Natural killer cell (primary cell): ENCODE data around the gene MDH2. TPM values are rescaled to one million over a fixed set of nuclear protein-coding genes. Genes with fewer than 3 reads are reported as not detected.
A peak's percentile ranks its signal among the peaks of the same experiment; 100 is the strongest.
"Not testable (repeated sequence)": the region's sequence is repeated elsewhere in the genome, so short reads cannot be mapped to it uniquely, and the experiment has no call there.

ENCODE experiments used
- ATAC-seq, 3 donors: fragments of 150-1000 bp in 2 of 3; fragments of 200-7000 bp in 1 of 3; cut with Tn5 transposase; 1 replicate in 1 of 3; 2 replicates in 2 of 3; pipeline ENCODE4 v1.10.0; 2021; ENCODE audit warnings: mild to moderate bottlenecking in 2 of 3, moderate library complexity in 2 of 3
- DNase-seq, 2 donors: peaks; one replicate each; pipeline versions ENCODE4 v3.0.0 to v3.0.0-alpha.2; 2013 to 2021; ENCODE audit warnings: mixed read lengths in 1 of 2
- H3K27ac ChIP-seq: one replicate; pipeline ENCODE4 v1.5.1; 2013; ENCODE audit warnings: mild to moderate bottlenecking, low read length
- H3K27me3 ChIP-seq: one replicate; pipeline ENCODE4 v1.6.1; 2013; ENCODE audit warnings: low read length; ENCODE audit not compliant: control insufficient read depth, insufficient read depth
- H3K36me3 ChIP-seq: one replicate; pipeline ENCODE4 v1.6.1; 2013; ENCODE audit warnings: low read length; ENCODE audit not compliant: control insufficient read depth, insufficient read depth
- H3K4me1 ChIP-seq: one replicate; pipeline ENCODE4 v1.6.1; 2013; ENCODE audit warnings: low read length; ENCODE audit not compliant: control insufficient read depth, insufficient read depth
- H3K4me3 ChIP-seq: one replicate; pipeline ENCODE4 v1.5.1; 2013; ENCODE audit warnings: low read length
- H3K9me3 ChIP-seq: one replicate; pipeline ENCODE4 v1.6.1; 2013; ENCODE audit warnings: low read length; ENCODE audit not compliant: control insufficient read depth, insufficient read depth
- H3K27ac Mint-ChIP-seq, 2 donors: one replicate each; pipeline ENCODE4 v1.8.0; 2022; ENCODE audit warnings: mild to moderate bottlenecking in 2 of 2, mixed read lengths in 2 of 2, moderate library complexity in 1 of 2
- H3K27me3 Mint-ChIP-seq, 2 donors: one replicate each; pipeline ENCODE4 v1.8.0; 2022; ENCODE audit warnings: low read depth in 2 of 2, mixed read lengths in 2 of 2
- H3K36me3 Mint-ChIP-seq: one replicate; pipeline ENCODE4 v1.8.0; 2022; ENCODE audit warnings: mixed read lengths
- H3K4me1 Mint-ChIP-seq, 2 donors: one replicate each; pipeline ENCODE4 v1.8.0; 2022; ENCODE audit warnings: mixed read lengths in 2 of 2
- H3K4me3 Mint-ChIP-seq: one replicate; pipeline ENCODE4 v1.8.0; 2022; ENCODE audit warnings: mild to moderate bottlenecking, moderate library complexity, mixed read lengths
- H3K9me3 Mint-ChIP-seq, 2 donors: one replicate each; pipeline ENCODE4 v1.8.0; 2022; ENCODE audit warnings: mixed read lengths in 2 of 2
- CTCF ChIP-seq: fragments of 200-600 bp; IDR thresholded peaks from one replicate; pipeline ENCODE4 v1.8.0; 2022; ENCODE audit warnings: antibody characterized with exemption
- WGBS: methylation state at CpG from one replicate; pipeline ENCODE4 v1.1.7; 2013; ENCODE audit warnings: missing lambda C conversion rate; ENCODE audit not compliant: insufficient coverage; 5-methylcytosine and 5-hydroxymethylcytosine counted together
- intact Hi-C: fragments of 100-400 bp; cut with micrococcal nuclease; formaldehyde crosslinking; loops from one replicate; pipeline ENCODE4 v1.14.2; 2022
- total RNA-seq, 4 donors: library from RNA; stranded (reverse); fragments of 120-200 nt in 1 of 4; gene quantifications; one replicate each; pipeline versions ENCODE4 v1.2.3 to v1.2.4, GENCODE V29; 2013 to 2022

MDH2 gene
- total RNA-seq, 3 donors from 2014 or later (not counting 1 experiment from before 2014, with no cell fraction given), result 75.9 to 95.0 (median 93.9) TPM

GRCh38 chr7:76009672-76010600 is 38.0 kb upstream of the MDH2 start:
- Mint-ChIP-seq H3K27me3 (no peaks in the 10 kb centered on the region), H3K4me3 (peak overlapping the region; percentile 75), H3K9me3 (no peaks in the 10 kb centered on the region), H3K27ac (peak overlapping the region; percentile 82 to 91), H3K36me3 (no peaks in the 10 kb centered on the region), H3K4me1 (peaks cover 22 to 24% of the 10 kb centered on the region in 2 donors)
- Histone ChIP-seq H3K9me3 (no peaks in the 10 kb centered on the region), H3K36me3 (peaks cover 13% of the 10 kb centered on the region), H3K27me3 (no peaks in the 10 kb centered on the region), H3K4me1 (peaks cover 28% of the 10 kb centered on the region), H3K4me3 (no peak overlapping the region), H3K27ac (peak overlapping the region; percentile 9)
- intact Hi-C loops, result no loop called here
- ATAC-seq (no peak), DNase-seq (no peak)
- 94% methylated on average over 11 of the region's 11 CpGs for WGBS
- TF ChIP-seq CTCF, result no peak

GRCh38 chr7:76011442-76011861 is 36.5 kb upstream of the MDH2 start:
- ATAC-seq (no peak), DNase-seq (no peak)
- intact Hi-C loops, result no loop called here
- Mint-ChIP-seq H3K36me3 (peaks cover 6% of the 10 kb centered on the region), H3K27me3 (no peaks in the 10 kb centered on the region), H3K27ac (no peak overlapping the region), H3K9me3 (no peaks in the 10 kb centered on the region), H3K4me1 (peaks cover 22 to 24% of the 10 kb centered on the region in 2 donors), H3K4me3 (no peak overlapping the region)
- H3K36me3 ChIP-seq, result peaks cover 9% of the 10 kb centered on the region
- no peaks in the 10 kb centered on the region for H3K27me3 ChIP-seq
- H3K4me1 ChIP-seq, result peaks cover 28% of the 10 kb centered on the region
- no peak overlapping the region for H3K4me3 ChIP-seq
- TF ChIP-seq CTCF, result no peak
- 85% methylated on average over 8 of the region's 8 CpGs for WGBS
- H3K27ac ChIP-seq, result no peak overlapping the region
- no peaks in the 10 kb centered on the region for H3K9me3 ChIP-seq

GRCh38 chr7:76016191-76016947 is 31.5 kb upstream of the MDH2 start:
- H3K27ac ChIP-seq, result no peak overlapping the region
- no peak for TF ChIP-seq CTCF
- WGBS, result 88% methylated on average over 3 of the region's 13 CpGs
- Mint-ChIP-seq H3K4me3 (no peak overlapping the region), H3K4me1 (peaks cover 0 to 7% of the 10 kb centered on the region in 2 donors), H3K9me3 (no peaks in the 10 kb centered on the region), H3K27ac (no peak overlapping the region), H3K36me3 (peaks cover 7% of the 10 kb centered on the region), H3K27me3 (no peaks in the 10 kb centered on the region)
- peaks cover 9% of the 10 kb centered on the region for H3K4me1 ChIP-seq
- DNase-seq (no peak), ATAC-seq (peak in 1 of 3 donors; percentile 32)
- no peak overlapping the region for H3K4me3 ChIP-seq
- intact Hi-C loops, result no loop called here
- H3K27me3 ChIP-seq, result no peaks in the 10 kb centered on the region
- H3K9me3 ChIP-seq, result no peaks in the 10 kb centered on the region
- peaks cover 13% of the 10 kb centered on the region for H3K36me3 ChIP-seq

GRCh38 chr7:76018520-76018919 is 29.4 kb upstream of the MDH2 start:
- intact Hi-C loops, H3K27ac Mint-ChIP-seq, H3K4me3 Mint-ChIP-seq, H3K9me3 Mint-ChIP-seq, H3K9me3 ChIP-seq, DNase-seq, H3K4me1 ChIP-seq, ATAC-seq, H3K4me3 ChIP-seq, H3K27me3 Mint-ChIP-seq, H3K27me3 ChIP-seq, H3K27ac ChIP-seq: not testable (repeated sequence)
- H3K36me3 Mint-ChIP-seq, result peaks cover 12% of the 10 kb centered on the region
- H3K36me3 ChIP-seq, result peaks cover 15% of the 10 kb centered on the region
- 98% methylated on average over 3 of the region's 4 CpGs for WGBS
- H3K4me1 Mint-ChIP-seq, result peaks cover 0 to 11% of the 10 kb centered on the region in 2 donors
